Thyroid gland (tissue), 4 donors: ENCODE data around the gene ADAMTS14.

Experiments
- POLR2A ChIP-seq, 2 donors: fragments of 450-650 bp; IDR thresholded peaks; one replicate each; pipeline ENCODE4 v1.6.1; 2017; ENCODE audit warnings: antibody characterized with exemption in 2 of 2, mild to moderate bottlenecking in 2 of 2, moderate library complexity in 1 of 2
- TF ChIP-seq, protein P1 (sequence below), 6 experiments: fragments of 200-600 bp in 3 of 6; fragments of 450-650 bp in 3 of 6; sonication (generic) in 3 of 6; IDR thresholded peaks; one replicate each; pipeline ENCODE4 v1.5.1; 2016 to 2019; ENCODE audit warnings: antibody characterized with exemption in 6 of 6, mild to moderate bottlenecking in 2 of 6, inconsistent platforms in 1 of 6, moderate library complexity in 1 of 6

DNA sequence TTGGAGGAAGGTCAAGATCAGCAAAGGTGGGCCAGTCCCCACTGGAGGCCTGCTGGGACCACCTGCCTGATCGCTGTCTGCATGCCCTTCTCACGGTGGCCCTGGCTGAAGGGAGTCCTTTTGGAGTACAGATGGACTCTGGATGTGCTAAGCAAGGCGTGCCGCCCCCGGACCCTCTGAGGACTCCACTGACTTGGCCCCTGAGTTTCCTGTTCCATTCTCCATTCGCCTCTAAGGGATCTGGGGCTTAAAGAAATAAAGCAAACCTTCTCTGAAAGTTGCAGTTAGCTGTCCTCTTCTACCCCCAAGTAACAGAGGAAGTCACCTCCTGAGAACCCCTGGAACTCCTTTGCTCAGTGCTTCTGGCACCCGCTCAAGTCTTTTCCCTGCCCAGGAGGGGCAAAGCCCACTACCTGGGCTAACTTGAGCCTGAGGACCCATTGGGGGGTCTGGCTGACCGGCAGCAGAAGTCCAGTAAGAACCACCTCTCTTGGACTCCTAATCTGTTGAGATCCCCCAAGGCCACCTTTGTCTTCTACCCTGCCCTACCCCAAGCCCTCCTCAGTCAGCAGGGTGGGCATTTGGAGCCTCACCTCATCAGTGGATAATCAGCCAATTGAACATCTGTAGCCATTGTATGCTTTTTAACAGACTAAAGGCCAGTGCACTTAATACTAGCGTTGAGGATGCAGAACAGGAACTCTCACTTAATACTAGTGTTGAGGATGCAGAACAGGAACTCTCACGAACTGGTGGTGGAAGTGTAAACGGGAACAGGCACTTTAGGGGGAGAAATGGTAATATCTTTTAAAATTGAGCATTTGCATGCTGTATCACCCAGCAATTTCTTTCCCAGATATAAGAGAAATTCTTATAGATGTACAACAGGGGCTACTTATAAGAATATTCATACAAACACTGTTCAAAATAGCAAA lies 110.7 kb downstream of the ADAMTS14 start:
- TF ChIP-seq POLR2A (IDR thresholded peaks at IDR 0.05): no peak
- TF ChIP-seq, protein P1, sequence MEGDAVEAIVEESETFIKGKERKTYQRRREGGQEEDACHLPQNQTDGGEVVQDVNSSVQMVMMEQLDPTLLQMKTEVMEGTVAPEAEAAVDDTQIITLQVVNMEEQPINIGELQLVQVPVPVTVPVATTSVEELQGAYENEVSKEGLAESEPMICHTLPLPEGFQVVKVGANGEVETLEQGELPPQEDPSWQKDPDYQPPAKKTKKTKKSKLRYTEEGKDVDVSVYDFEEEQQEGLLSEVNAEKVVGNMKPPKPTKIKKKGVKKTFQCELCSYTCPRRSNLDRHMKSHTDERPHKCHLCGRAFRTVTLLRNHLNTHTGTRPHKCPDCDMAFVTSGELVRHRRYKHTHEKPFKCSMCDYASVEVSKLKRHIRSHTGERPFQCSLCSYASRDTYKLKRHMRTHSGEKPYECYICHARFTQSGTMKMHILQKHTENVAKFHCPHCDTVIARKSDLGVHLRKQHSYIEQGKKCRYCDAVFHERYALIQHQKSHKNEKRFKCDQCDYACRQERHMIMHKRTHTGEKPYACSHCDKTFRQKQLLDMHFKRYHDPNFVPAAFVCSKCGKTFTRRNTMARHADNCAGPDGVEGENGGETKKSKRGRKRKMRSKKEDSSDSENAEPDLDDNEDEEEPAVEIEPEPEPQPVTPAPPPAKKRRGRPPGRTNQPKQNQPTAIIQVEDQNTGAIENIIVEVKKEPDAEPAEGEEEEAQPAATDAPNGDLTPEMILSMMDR (IDR thresholded peaks at IDR 0.05): no peak
